H9 (cell line): ENCODE results near the gene LCNL1. TPM values are rescaled to one million over a fixed set of nuclear protein-coding genes. Genes with fewer than 3 reads are reported as not detected.

Experiments used
- DNase-seq: peaks from one replicate; pipeline ENCODE4 v3.0.0-alpha.2; 2017
- H2AFZ ChIP-seq: one replicate; pipeline ENCODE4 v1.6.1; 2013; ENCODE audit warnings: mild to moderate bottlenecking, low read length, control low read depth, moderate library complexity
- H2AK5ac ChIP-seq: 2 replicates; pipeline ENCODE4 v1.6.1; 2013; ENCODE audit warnings: low read length, control low read depth, mixed read lengths; ENCODE audit not compliant: insufficient read length
- H2BK120ac ChIP-seq: one replicate; pipeline ENCODE4 v1.6.1; 2013; ENCODE audit warnings: low read depth, mild to moderate bottlenecking, low read length, control low read depth, inconsistent platforms; ENCODE audit not compliant: poor library complexity, severe bottlenecking
- H2BK12ac ChIP-seq: 2 replicates; pipeline ENCODE4 v1.6.1; 2013; ENCODE audit warnings: low read length, control low read depth, mixed read lengths, low read depth; ENCODE audit not compliant: insufficient read length
- H2BK15ac ChIP-seq: 2 replicates; pipeline ENCODE4 v1.6.1; 2013; ENCODE audit warnings: low read depth, low read length, control low read depth
- H2BK20ac ChIP-seq: one replicate; pipeline ENCODE4 v1.6.1; 2013; ENCODE audit warnings: low read depth, mild to moderate bottlenecking, low read length, control low read depth, inconsistent platforms; ENCODE audit not compliant: poor library complexity, severe bottlenecking
- H2BK5ac ChIP-seq: 2 replicates; pipeline ENCODE4 v1.6.1; 2013; ENCODE audit warnings: low read length, control low read depth, mixed read lengths; ENCODE audit not compliant: insufficient read length
- H3K14ac ChIP-seq: 2 replicates; pipeline ENCODE4 v1.6.1; 2013; ENCODE audit warnings: low read length, control low read depth; ENCODE audit not compliant: insufficient read depth
- H3K18ac ChIP-seq: 2 replicates; pipeline ENCODE4 v1.6.1; 2013; ENCODE audit warnings: low read depth, mild to moderate bottlenecking, mixed read lengths, low read length, control low read depth; ENCODE audit not compliant: insufficient read length
- H3K23ac ChIP-seq: 2 replicates; pipeline ENCODE4 v1.6.1; 2013; ENCODE audit warnings: low read length, control low read depth, mixed read lengths, low read depth; ENCODE audit not compliant: insufficient read length
- H3K23me2 ChIP-seq: 2 replicates; pipeline ENCODE4 v1.6.1; 2013; ENCODE audit warnings: low read depth, mild to moderate bottlenecking, mixed read lengths, low read length, control low read depth; ENCODE audit not compliant: insufficient read length, poor library complexity, severe bottlenecking
- H3K27ac ChIP-seq: 2 replicates; pipeline ENCODE4 v1.5.1; 2013; ENCODE audit warnings: low read length, control low read depth, mixed read lengths, low read depth; ENCODE audit not compliant: insufficient read length
- H3K27me3 ChIP-seq: 2 replicates; pipeline ENCODE4 v1.6.1; 2013; ENCODE audit warnings: low read length, control low read depth, inconsistent platforms; ENCODE audit not compliant: insufficient read depth
- H3K4ac ChIP-seq: 2 replicates; pipeline ENCODE4 v1.6.1; 2013; ENCODE audit warnings: low read depth, mild to moderate bottlenecking, control low read depth, inconsistent platforms, low read length, moderate library complexity
- H3K4me1 ChIP-seq: 2 replicates; pipeline ENCODE4 v1.6.1; 2013; ENCODE audit warnings: low read length, control low read depth, inconsistent platforms; ENCODE audit not compliant: insufficient read depth
- H3K4me2 ChIP-seq: 2 replicates; pipeline ENCODE4 v1.6.1; 2013; ENCODE audit warnings: low read length, control low read depth, mixed read lengths; ENCODE audit not compliant: insufficient read length, insufficient read depth
- H3K56ac ChIP-seq: 2 replicates; pipeline ENCODE4 v1.6.1; 2013; ENCODE audit warnings: low read depth, mild to moderate bottlenecking, mixed read lengths, low read length, control low read depth; ENCODE audit not compliant: insufficient read length
- H3K79me1 ChIP-seq: 2 replicates; pipeline ENCODE4 v1.6.1; 2013; ENCODE audit warnings: low read depth, mild to moderate bottlenecking, moderate library complexity, low read length, control low read depth, inconsistent platforms; ENCODE audit not compliant: insufficient read depth, poor library complexity, severe bottlenecking
- H3K79me2 ChIP-seq: 2 replicates; pipeline ENCODE4 v1.6.1; 2013; ENCODE audit warnings: low read length, control low read depth, inconsistent platforms; ENCODE audit not compliant: insufficient read depth
- H3K9ac ChIP-seq: 2 replicates; pipeline ENCODE4 v1.6.1; 2013; ENCODE audit warnings: low read length, control low read depth, mixed read lengths; ENCODE audit not compliant: insufficient read length; ENCODE audit errors: extremely low read depth
- H3K9me3 ChIP-seq: one replicate; pipeline ENCODE4 v1.6.1; 2013; ENCODE audit warnings: low read depth, low read length, inconsistent platforms; ENCODE audit not compliant: control insufficient read depth
- H3T11ph ChIP-seq: one replicate; pipeline ENCODE4 v1.6.1; 2013; ENCODE audit warnings: mild to moderate bottlenecking, low read length, control low read depth, inconsistent platforms
- H4K20me1 ChIP-seq: one replicate; pipeline ENCODE4 v1.6.1; 2013; ENCODE audit not compliant: control insufficient read depth, insufficient read length, insufficient read depth
- H4K5ac ChIP-seq: 2 replicates; pipeline ENCODE4 v1.6.1; 2013; ENCODE audit warnings: low read depth, mild to moderate bottlenecking, mixed read lengths, low read length, control low read depth; ENCODE audit not compliant: insufficient read length
- H4K8ac ChIP-seq: replicated peaks from 2 replicates; pipeline ENCODE4 v1.6.1; 2013; ENCODE audit warnings: low read length, control low read depth, mixed read lengths, low read depth; ENCODE audit not compliant: insufficient read length
- H4K91ac ChIP-seq: 2 replicates; pipeline ENCODE4 v1.6.1; 2013; ENCODE audit warnings: low read depth, mild to moderate bottlenecking, moderate library complexity, mixed read lengths, low read length, control low read depth; ENCODE audit not compliant: insufficient read length
- H3K27ac Mint-ChIP-seq, 3 experiments: 2 replicates in 2 of 3; 3 replicates in 1 of 3; pipeline ENCODE4 v1.8.0; 2020 to 2021; ENCODE audit warnings: mixed read lengths in 3 of 3, mild to moderate bottlenecking in 1 of 3, moderate library complexity in 1 of 3
- H3K27me3 Mint-ChIP-seq: 2 replicates; pipeline ENCODE4 v1.8.0; 2021; ENCODE audit warnings: low read depth, mild to moderate bottlenecking, moderate library complexity, mixed read lengths
- H3K36me3 Mint-ChIP-seq, 3 experiments: 2 replicates in 2 of 3; 3 replicates in 1 of 3; pipeline ENCODE4 v1.8.0; 2020 to 2021; ENCODE audit warnings: low read depth in 3 of 3, mixed read lengths in 3 of 3; ENCODE audit not compliant: insufficient read depth in 1 of 3
- H3K4me1 Mint-ChIP-seq, 2 experiments: 2 replicates each; pipeline ENCODE4 v1.8.0; 2020; ENCODE audit warnings: mixed read lengths in 2 of 2
- H3K4me3 Mint-ChIP-seq, 2 experiments: 2 replicates in 1 of 2; 3 replicates in 1 of 2; pipeline ENCODE4 v1.8.0; 2020 to 2021; ENCODE audit warnings: mild to moderate bottlenecking in 2 of 2, mixed read lengths in 2 of 2, moderate library complexity in 1 of 2
- H3K9me3 Mint-ChIP-seq, 2 experiments: 2 replicates in 1 of 2; 3 replicates in 1 of 2; pipeline ENCODE4 v1.8.0; 2020; ENCODE audit warnings: mild to moderate bottlenecking in 2 of 2, mixed read lengths in 2 of 2, moderate library complexity in 1 of 2
- CTCF ChIP-seq: fragments of 200-600 bp; sonication (generic); conservative IDR thresholded peaks from 3 replicates; pipeline ENCODE4 v1.8.0; 2021; ENCODE audit warnings: antibody characterized with exemption, mild to moderate bottlenecking
- WGBS: extraction: QIAGEN DNeasy Blood & Tissue Kit; methylation state at CpG from one replicate; pipeline ENCODE4 v1.1.7; 2013; ENCODE audit warnings: missing lambda C conversion rate, low lambda C conversion rate, mixed read lengths; ENCODE audit not compliant: insufficient read length; ENCODE audit errors: extremely low coverage; 5-methylcytosine and 5-hydroxymethylcytosine counted together
- total RNA-seq: library from RNA; stranded (reverse); gene quantifications from 2 replicates; pipeline ENCODE4 v1.2.1, GENCODE V29; 2021

The LCNL1 gene
- total RNA-seq, 1 experiment from 2014 or later: 0.20 TPM

- H3K79me1 ChIP-seq: no peaks in the 10 kb centered on the region
- no peaks in the 10 kb centered on the region for H4K20me1 ChIP-seq
- H4K8ac ChIP-seq: no peak overlapping the region
- H4K5ac ChIP-seq: no peak overlapping the region
- no peak overlapping the region for H2BK5ac ChIP-seq
- H3K27ac ChIP-seq: no peak overlapping the region
- H3K4me1 ChIP-seq: no peaks in the 10 kb centered on the region
- no peak overlapping the region for H3K23ac ChIP-seq
- no peaks in the 10 kb centered on the region for H3K27me3 ChIP-seq
- no peak overlapping the region for H3K27ac Mint-ChIP-seq
- no peak overlapping the region for H3K14ac ChIP-seq
- H3K9me3 ChIP-seq: no peaks in the 10 kb centered on the region
- H3K23me2 ChIP-seq: no peaks in the 10 kb centered on the region
- H3K27me3 Mint-ChIP-seq: no peaks in the 10 kb centered on the region
- no peak overlapping the region for H2AFZ ChIP-seq
- no peak overlapping the region for H2BK120ac ChIP-seq
- no peak overlapping the region for H3K4me2 ChIP-seq
- H3K4me1 Mint-ChIP-seq: peaks cover 2 to 9% of the 10 kb centered on the region in 2 experiments; a peak in 3 of 4 replicates
- H2AK5ac ChIP-seq: no peak overlapping the region
- H4K91ac ChIP-seq: no peak overlapping the region
- no peak overlapping the region for H3K4me3 Mint-ChIP-seq
- TF ChIP-seq CTCF: no peak
- no CpG with 5 or more reads among the region's 32 CpGs for WGBS
- no peak overlapping the region for H3K4ac ChIP-seq
- H3K18ac ChIP-seq: no peak overlapping the region
- DNase-seq: no peak
- no peak overlapping the region for H2BK15ac ChIP-seq
- no peak overlapping the region for H2BK12ac ChIP-seq
- no peaks in the 10 kb centered on the region for H3K9me3 Mint-ChIP-seq
- H3K79me2 ChIP-seq: no peaks in the 10 kb centered on the region
- no peak overlapping the region for H3T11ph ChIP-seq
- no peak overlapping the region for H3K9ac ChIP-seq
- H2BK20ac ChIP-seq: no peak overlapping the region
- peaks cover 2 to 10% (median 4%) of the 10 kb centered on the region in 3 experiments; a peak in 3 of 7 replicates for H3K36me3 Mint-ChIP-seq
- H3K56ac ChIP-seq: no peak overlapping the region
Measured at GRCh38 chr9:137020771-137021567, 38.2 kb downstream of the LCNL1 start.
